ENCODE measurements around the gene PARN.
"Not testable (repeated sequence)": the region's sequence is repeated elsewhere in the genome, so short reads cannot be mapped to it uniquely, and the experiment has no call there.

The PARN gene

GRCh38 chr16:14400285-14400977 lies 229.6 kb downstream of the PARN start:
- Mint-ChIP-seq H3K4me3 (no peak overlapping the region), H3K9me3 (no peaks in the 10 kb centered on the region), H3K4me1 (peaks cover 36% of the 10 kb centered on the region), H3K36me3 (ENCODE audit: low read depth) (no peaks in the 10 kb centered on the region), H3K27ac (peak overlapping the region in 1 of 3 experiments; percentile 71), H3K27me3 (ENCODE audit: low read depth) (peaks cover 12% of the 10 kb centered on the region)
- TF ChIP-seq CTCF (IDR thresholded peaks at IDR 0.05; ENCODE audit: unreplicated experiment in 3 of 3): no peak

DNA sequence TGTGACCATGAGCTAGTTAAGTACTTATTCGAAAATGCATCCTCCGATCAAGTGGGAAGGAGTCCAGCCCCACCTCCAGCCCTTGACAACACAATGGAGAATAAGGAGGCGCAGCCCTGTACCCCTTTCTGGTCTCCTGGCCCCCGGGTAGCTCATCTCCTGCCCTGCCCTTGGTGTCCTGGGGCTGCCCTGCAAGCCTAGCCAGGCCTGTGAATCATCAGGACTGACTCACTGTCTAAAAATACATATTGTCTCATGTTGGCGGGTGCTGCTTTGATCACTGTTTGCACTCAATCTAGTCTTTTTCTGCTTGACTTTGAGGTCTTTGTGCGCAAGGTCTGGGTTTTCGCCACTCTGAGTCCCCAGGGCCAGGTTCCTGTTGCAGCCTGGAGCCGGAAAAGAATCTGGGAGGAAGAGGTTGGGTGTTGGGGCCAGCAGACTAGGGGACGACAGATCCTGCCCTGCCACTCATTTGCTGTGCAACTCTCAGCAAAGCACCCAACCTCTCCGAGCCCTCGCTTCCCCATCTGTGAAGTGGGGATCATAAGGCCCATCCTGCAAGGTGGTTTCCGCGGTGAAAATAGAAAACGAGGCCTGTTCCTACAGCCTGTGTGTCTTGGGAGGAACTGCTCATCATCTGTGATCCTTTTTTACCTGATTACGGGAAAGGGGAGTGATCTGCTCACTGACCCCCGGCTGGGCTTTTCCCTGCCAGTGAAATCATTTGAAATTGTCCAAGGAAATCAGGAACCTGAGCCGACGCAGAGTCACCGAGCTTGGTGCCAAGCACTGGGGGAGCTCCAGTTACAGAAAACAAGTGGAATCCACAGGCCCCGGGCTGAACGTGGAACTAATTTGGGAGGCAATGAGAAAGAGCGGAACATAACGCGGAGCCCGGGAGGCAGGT lies 230.4 kb downstream of the PARN start:
- Mint-ChIP-seq H3K27ac (peak overlapping the region; percentile 40 to 73 (median 71)), H3K36me3 (ENCODE audit: low read depth) (no peaks in the 10 kb centered on the region), H3K9me3 (no peaks in the 10 kb centered on the region), H3K4me3 (peak overlapping the region in 2 of 3 experiments; percentile 29 to 46), H3K4me1 (peaks cover 36% of the 10 kb centered on the region), H3K27me3 (ENCODE audit: low read depth) (peaks cover 10% of the 10 kb centered on the region)
- TF ChIP-seq CTCF (IDR thresholded peaks at IDR 0.05; ENCODE audit: unreplicated experiment in 3 of 3): no peak

- H3K4me1 Mint-ChIP-seq: peaks cover 36% of the 10 kb centered on the region
- no peak overlapping the region for H3K27ac Mint-ChIP-seq
- peaks cover 10% of the 10 kb centered on the region for H3K27me3 Mint-ChIP-seq (ENCODE audit: low read depth)
- no peak overlapping the region for H3K4me3 Mint-ChIP-seq
- H3K36me3 Mint-ChIP-seq (ENCODE audit: low read depth): no peaks in the 10 kb centered on the region
- H3K9me3 Mint-ChIP-seq: no peaks in the 10 kb centered on the region
- no peak for TF ChIP-seq CTCF (IDR thresholded peaks at IDR 0.05; ENCODE audit: unreplicated experiment in 3 of 3)
These were observed 231.9 kb downstream of the PARN start for GRCh38 chr16:14398014-14398717.

- peak overlapping the region in 1 of 3 experiments; percentile 56 for H3K27ac Mint-ChIP-seq
- not testable (repeated sequence) for H3K9me3 Mint-ChIP-seq; H3K4me3 Mint-ChIP-seq; H3K36me3 Mint-ChIP-seq (ENCODE audit: low read depth); H3K27me3 Mint-ChIP-seq (ENCODE audit: low read depth)
- H3K4me1 Mint-ChIP-seq: peaks cover 22% of the 10 kb centered on the region
These were observed 234.3 kb downstream of the PARN start for GRCh38 chr16:14395710-14396304.

DNA sequence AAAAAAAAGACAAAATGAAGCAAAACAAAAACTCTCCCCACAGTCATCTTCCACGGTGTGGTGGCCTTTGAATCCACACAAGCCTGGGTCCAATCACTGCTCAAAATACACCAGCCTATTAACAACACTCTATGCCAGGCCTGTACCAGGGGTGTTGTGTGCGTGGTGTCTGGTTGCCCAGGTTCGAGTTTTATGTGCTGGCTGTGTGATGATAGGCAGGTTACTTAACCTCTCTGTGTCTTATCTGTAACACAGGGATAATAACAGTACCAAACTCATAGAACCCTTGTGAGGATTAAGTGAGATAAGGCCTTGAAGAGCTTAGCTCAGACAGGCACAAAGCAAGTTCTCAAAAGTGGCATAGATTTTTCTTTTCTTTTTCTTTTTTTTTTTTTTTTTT lies 235.2 kb downstream of the PARN start:
- Mint-ChIP-seq H3K27me3 (ENCODE audit: low read depth) (no peaks in the 10 kb centered on the region), H3K36me3 (ENCODE audit: low read depth) (no peaks in the 10 kb centered on the region), H3K9me3 (no peaks in the 10 kb centered on the region), H3K4me1 (peaks cover 13% of the 10 kb centered on the region), H3K27ac (no peak overlapping the region), H3K4me3 (no peak overlapping the region)
- no peak for TF ChIP-seq CTCF (IDR thresholded peaks at IDR 0.05; ENCODE audit: unreplicated experiment in 3 of 3)

GRCh38 chr16:14392960-14393359 lies 237.1 kb downstream of the PARN start:
- TF ChIP-seq CTCF (IDR thresholded peaks at IDR 0.05; ENCODE audit: unreplicated experiment in 3 of 3): no peak
- Mint-ChIP-seq H3K4me1 (peaks cover 3% of the 10 kb centered on the region), H3K27me3 (ENCODE audit: low read depth) (peaks cover 3% of the 10 kb centered on the region), H3K27ac (no peak overlapping the region), H3K4me3 (no peak overlapping the region), H3K36me3 (ENCODE audit: low read depth) (no peaks in the 10 kb centered on the region), H3K9me3 (no peaks in the 10 kb centered on the region)

All from nephron (organoid).